Activated CD8-positive, alpha-beta memory T cell treated with anti-CD3 and anti-CD28 coated beads, Interleukin-2, amount 50 U/mL, for 4 hours (primary cell): ENCODE results near the gene ZNF771.
A peak's percentile ranks its signal among the peaks of the same experiment; 100 is the strongest.
"Not testable (repeated sequence)": the region's sequence is repeated elsewhere in the genome, so short reads cannot be mapped to it uniquely, and the experiment has no call there.

Source experiments
- DNase-seq: peaks from one replicate; pipeline ENCODE4 v3.0.0-alpha.2; 2020

Gene ZNF771

DNA sequence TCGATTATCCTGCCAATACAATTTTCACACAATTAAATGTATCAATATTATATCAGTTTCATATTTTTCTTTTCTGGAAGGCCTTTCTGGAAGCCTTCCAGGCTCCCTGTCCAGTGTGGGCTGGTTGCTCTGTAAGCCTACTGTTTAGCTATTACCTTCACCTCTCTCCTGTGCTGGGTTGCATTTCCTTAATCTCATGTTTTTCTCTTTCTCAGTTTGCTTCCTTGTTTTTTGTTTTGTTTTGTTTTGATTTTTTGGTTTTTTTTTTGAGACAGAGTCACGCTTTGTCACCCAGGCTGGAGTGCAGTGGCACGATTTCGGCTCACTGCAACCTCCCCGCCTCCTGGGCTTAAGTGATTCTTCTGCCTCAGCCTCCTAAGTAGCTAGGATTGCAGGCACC lies 31.4 kb downstream of the ZNF771 start:
- DNase-seq: no peak

DNA sequence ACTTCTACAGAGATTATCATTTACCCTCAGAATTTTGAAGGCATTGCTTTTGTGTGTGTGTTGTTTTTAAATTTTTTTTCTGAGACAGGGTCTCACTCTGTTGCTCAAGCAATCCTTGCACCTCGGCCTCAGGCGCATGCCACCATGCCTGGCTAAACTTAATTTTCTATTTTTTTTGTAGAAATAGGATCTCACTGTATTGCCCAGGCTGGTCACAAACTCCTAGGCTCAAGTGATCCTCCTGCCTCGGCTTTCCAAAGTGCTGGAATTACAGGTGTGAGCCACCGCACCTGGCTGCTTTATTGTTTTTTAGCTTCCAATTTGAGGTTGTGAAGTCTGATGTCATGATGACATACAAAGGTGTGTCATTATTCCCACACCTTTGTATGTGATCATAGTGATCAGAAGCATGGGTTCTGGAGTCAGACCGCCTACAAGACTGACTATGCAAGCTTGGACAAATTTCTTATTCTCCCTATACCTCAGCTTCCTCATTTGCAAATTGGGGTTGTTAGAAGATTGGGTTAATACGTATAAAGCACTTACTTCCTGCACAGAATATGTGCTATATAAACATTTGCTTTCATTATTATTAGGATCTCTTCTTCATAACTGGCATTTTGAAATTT lies 32.4 kb downstream of the ZNF771 start:
- DNase-seq: no peak

GRCh38 chr16:30443631-30444030 lies 36.2 kb downstream of the ZNF771 start:
- DNase-seq: no peak

- no peak for DNase-seq
Measured at GRCh38 chr16:30444231-30445148, 37.1 kb downstream of the ZNF771 start.

- DNase-seq: no peak
Measured at GRCh38 chr16:30445149-30445407, 37.7 kb downstream of the ZNF771 start.

GRCh38 chr16:30445408-30446202 lies 38.2 kb downstream of the ZNF771 start, which contains the start of gene SEPHS2:
TSS of gene SEPHS2 (minus strand) at chr16:30445874. CDS start at chr16:30445727, 147 bp downstream.
- DNase-seq: peak; percentile 95

DNA sequence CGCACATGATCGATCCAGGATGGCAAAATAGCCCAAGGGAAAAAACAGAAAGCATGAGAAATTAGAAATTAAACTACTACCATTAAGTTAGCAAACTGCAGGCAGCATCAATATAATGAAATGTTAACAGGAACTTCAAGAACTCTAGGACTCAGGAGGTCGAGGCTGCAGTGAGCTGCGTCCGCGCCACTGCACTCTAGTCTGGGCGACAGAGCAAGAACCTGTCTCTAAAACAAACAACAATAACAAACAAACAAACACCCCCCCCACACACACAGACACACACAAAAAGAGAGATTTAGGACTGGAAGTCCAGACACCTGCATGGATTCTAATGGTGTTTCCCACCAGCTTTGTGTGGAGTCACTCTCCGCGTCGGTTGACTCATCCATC lies 38.8 kb downstream of the ZNF771 start:
- DNase-seq: no peak

GRCh38 chr16:30447512-30448226 lies 40.3 kb downstream of the ZNF771 start:
- DNase-seq: no peak

- DNase-seq: no peak
Measured at GRCh38 chr16:30449116-30449435, 41.7 kb downstream of the ZNF771 start.

GRCh38 chr16:30452709-30453580 lies 45.5 kb downstream of the ZNF771 start:
- DNase-seq: not testable (repeated sequence)

DNA sequence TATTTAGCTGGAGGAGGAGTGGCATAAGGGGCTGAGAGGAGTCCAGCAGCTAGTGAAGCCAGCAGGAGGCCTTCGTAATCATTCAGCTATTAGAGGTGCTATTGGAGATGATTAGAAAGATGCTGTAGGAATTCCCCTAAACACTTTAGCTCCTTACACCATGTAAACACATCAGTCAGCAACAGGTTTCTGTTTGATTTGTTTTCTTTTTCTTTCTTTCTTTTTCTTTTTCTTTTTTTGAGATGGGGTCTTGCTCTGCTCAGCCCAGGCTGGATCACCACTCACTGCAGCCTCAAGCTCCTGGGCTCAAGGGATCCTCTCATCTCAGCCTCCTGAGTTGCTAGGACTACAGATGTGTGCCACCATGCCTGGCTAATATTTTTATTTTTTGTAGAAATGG lies 48.9 kb downstream of the ZNF771 start:
- no peak for DNase-seq

GRCh38 chr16:30457256-30457655 lies 49.9 kb downstream of the ZNF771 start:
- no peak for DNase-seq

- DNase-seq: no peak
Measured at GRCh38 chr16:30457743-30458560, 50.5 kb downstream of the ZNF771 start.

- DNase-seq: peak; percentile 78
Measured at GRCh38 chr16:30458561-30459394, 51.4 kb downstream of the ZNF771 start.

DNA sequence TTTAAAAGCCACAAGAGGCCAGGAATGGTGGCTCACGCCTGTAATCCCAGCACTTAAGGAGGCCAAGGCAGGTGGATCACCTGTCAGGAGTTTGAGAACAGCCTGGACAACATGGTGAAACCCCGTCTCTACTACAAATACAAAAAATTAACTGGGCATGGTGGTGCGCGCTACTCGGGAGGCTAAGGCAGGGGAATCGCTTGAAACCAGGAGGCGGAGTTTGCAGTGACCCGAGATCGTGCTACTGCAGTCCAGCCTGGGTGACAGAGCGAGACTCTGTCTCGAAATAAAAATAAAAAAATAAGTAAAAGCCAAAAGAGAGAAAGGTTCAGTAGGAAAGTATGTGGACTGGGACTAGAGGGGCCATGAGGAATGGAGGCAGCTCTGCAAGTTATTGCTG lies 52.0 kb downstream of the ZNF771 start:
- DNase-seq: no peak

DNA sequence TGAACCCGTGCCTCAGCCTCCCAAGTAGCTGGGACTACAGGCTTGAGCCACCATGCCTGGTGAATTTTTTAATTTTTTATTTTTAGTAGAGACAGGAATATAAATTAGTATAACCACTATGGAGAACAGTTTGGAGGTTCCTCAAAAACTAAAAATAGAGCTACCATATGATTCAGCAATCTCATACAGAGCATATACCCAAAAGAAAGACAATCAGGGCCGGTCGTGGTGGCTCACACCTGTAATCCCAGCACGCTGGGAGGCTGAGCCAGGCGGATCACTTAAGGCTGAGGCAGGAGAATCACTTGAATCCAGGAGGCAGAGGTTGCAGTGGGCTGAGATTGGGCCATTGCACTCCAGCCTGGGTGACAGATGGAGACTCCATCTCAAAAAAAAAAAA lies 54.0 kb downstream of the ZNF771 start:
- DNase-seq: not testable (repeated sequence)

DNA sequence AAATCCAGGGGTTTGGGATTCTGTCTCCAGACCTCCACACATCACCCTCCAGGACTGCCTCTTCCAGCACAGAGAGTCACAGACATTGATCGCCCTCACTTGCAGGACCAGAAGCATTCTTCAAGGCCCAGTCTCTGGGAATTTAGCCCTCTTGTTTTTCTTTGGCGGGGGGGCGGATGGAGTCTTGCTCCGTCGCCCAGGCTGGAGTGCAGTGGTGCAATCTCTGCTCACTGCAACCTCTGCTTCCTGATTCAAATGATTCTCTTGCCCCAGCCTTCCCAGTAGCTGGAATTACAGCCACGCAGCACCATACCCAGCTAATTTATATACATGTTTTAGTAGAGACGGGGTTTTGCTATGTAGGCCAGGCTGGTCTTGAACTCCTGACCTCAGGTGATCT lies 56.7 kb downstream of the ZNF771 start:
- no peak for DNase-seq
